Heart right ventricle (tissue), 16 donors: ENCODE results near the gene KCNH8. TPM values are rescaled to one million over a fixed set of nuclear protein-coding genes. Genes with fewer than 3 reads are reported as not detected.

ENCODE experiments used
- ATAC-seq, 8 donors: fragments of 200-7000 bp; cut with Tn5 transposase; one replicate each; pipeline ENCODE4 v1.9.1; 2020; ENCODE audit warnings: mild to moderate bottlenecking in 8 of 8, moderate library complexity in 8 of 8, moderate number of reproducible peaks in 1 of 8
- DNase-seq, 2 donors: peaks; one replicate each; pipeline ENCODE4 v3.0.0-alpha.2; 2020
- H3K27ac ChIP-seq, 10 donors: fragments of 200-600 bp; sonication (generic) in 2 of 10; one replicate each; pipeline versions ENCODE4 v1.5.0 to v1.8.0; 2020 to 2022; ENCODE audit warnings: mild to moderate bottlenecking in 3 of 10
- H3K27me3 ChIP-seq, 7 donors: fragments of 200-600 bp; one replicate each; pipeline ENCODE4 v1.8.0; 2021 to 2022; ENCODE audit warnings: mild to moderate bottlenecking in 2 of 7
- H3K36me3 ChIP-seq, 9 donors: fragments of 200-600 bp; sonication (generic) in 1 of 9; one replicate each; pipeline versions ENCODE4 v1.5.0 to v1.8.0; 2020 to 2022; ENCODE audit warnings: mild to moderate bottlenecking in 2 of 9
- H3K4me1 ChIP-seq, 9 donors: fragments of 200-600 bp; sonication (generic) in 1 of 9; one replicate each; pipeline versions ENCODE4 v1.5.0 to v1.8.0; 2020 to 2022; ENCODE audit warnings: mild to moderate bottlenecking in 4 of 9
- H3K4me3 ChIP-seq, 10 donors: fragments of 200-600 bp; sonication (generic) in 2 of 10; one replicate each; pipeline versions ENCODE4 v1.5.0 to v1.8.0; 2020 to 2022; ENCODE audit warnings: mild to moderate bottlenecking in 7 of 10, moderate library complexity in 2 of 10
- H3K9me3 ChIP-seq, 11 donors: fragments of 200-600 bp in 10 of 11; sonication (generic) in 2 of 11; one replicate each; pipeline versions ENCODE4 v1.5.0 to v1.8.0; 2013 to 2022; ENCODE audit warnings: mild to moderate bottlenecking in 2 of 11, control low read depth in 1 of 11, moderate library complexity in 1 of 11
- WGBS, 2 donors: extraction: QIAGEN DNeasy Blood & Tissue Kit; methylation state at CpG; one replicate each; pipeline ENCODE4 v1.1.7; 2013; ENCODE audit warnings: inconsistent platforms in 1 of 2; 5-methylcytosine and 5-hydroxymethylcytosine counted together
- intact Hi-C, 10 donors: fragments of 100-400 bp; cut with DNase I; formaldehyde crosslinking; loops; one replicate each; pipeline versions ENCODE4 v1.11.1 to v1.14.2; 2022
- polyA plus RNA-seq, 2 donors: library from polyadenylated mRNA; stranded (reverse); fragments of 200-250 nt; gene quantifications; one replicate each; pipeline ENCODE4 v1.2.3, GENCODE V29; 2013
- total RNA-seq, 10 donors: library from RNA; stranded (reverse); fragmentation: NEBNext Ultra II Directional in 3 of 10; extraction: Animal tissue kit (Norgen Biotek cat#: 25700) in 3 of 10; gene quantifications; one replicate each; pipeline versions ENCODE4 v1.2.1 to v1.2.4, GENCODE V29; 2021 to 2023
- TF ChIP-seq, protein P1 (sequence below), 9 donors: fragments of 200-600 bp; sonication (generic) in 2 of 9; IDR thresholded peaks; one replicate each; pipeline versions ENCODE4 v1.5.0 to v1.8.0; 2021 to 2022; ENCODE audit warnings: antibody characterized with exemption in 9 of 9, mild to moderate bottlenecking in 5 of 9, moderate library complexity in 1 of 9
- donor health status: Arrhythmogenic right ventricular cardiomyopathy.
- donor health status: ischemic (EF 13 %, LVEDD 7.1; RV severe dilation, severe dysfunction).
- donor health status: healthy with polysubstance abuse.
- donor health status: DM: no; HTN: yes; CAD: no.
- donor health status: DM: no; HTN: no; CAD: no.
- donor health status: ischemic (EF 25% LVEDD 6.9; RV normal size, moderate dysfunction).
- donor health status: ischemic (EF 25% LVEDD 5.7; RV mildly dilated, moderate dysfunction).
- donor health status: healthy.
- donor health status: DM: yes; HTN: yes; CAD: no.
- donor health status: Ischemic cardiomyopathy.
- donor health status: ischemic (EF 35%, LVEDD 5.7; RV mildly dilated, moderate dysfunction).
- donor health status: nonischemic (EF 11% LVEDD 7.7; RV severe dilation, severe dysfunction).
- donor health status: DM: yes; HTN: yes; CAD: no.
- donor health status: PGD.
- donor health status: ischemic (EF 29% LVEDD 5.4; RV normal size, mild dysfunction).
- donor health status: nonischemic (EF 23%, LVEDD 6.1; RV moderate dilation, normal function).

KCNH8 gene
- total and polyA plus RNA-seq, 12 donors = 0.03 to 0.50 (median 0.10) TPM; not detected in 3

- H3K4me3 ChIP-seq = no peak overlapping the region
- no peaks in the 10 kb centered on the region for H3K36me3 ChIP-seq
- WGBS, 2 donors = 66 to 67% methylated on average over 3 of the region's 3 CpGs
- no peaks in the 10 kb centered on the region for H3K4me1 ChIP-seq
- H3K27ac ChIP-seq = no peak overlapping the region
- no peaks in the 10 kb centered on the region for H3K9me3 ChIP-seq
- TF ChIP-seq, protein P1, sequence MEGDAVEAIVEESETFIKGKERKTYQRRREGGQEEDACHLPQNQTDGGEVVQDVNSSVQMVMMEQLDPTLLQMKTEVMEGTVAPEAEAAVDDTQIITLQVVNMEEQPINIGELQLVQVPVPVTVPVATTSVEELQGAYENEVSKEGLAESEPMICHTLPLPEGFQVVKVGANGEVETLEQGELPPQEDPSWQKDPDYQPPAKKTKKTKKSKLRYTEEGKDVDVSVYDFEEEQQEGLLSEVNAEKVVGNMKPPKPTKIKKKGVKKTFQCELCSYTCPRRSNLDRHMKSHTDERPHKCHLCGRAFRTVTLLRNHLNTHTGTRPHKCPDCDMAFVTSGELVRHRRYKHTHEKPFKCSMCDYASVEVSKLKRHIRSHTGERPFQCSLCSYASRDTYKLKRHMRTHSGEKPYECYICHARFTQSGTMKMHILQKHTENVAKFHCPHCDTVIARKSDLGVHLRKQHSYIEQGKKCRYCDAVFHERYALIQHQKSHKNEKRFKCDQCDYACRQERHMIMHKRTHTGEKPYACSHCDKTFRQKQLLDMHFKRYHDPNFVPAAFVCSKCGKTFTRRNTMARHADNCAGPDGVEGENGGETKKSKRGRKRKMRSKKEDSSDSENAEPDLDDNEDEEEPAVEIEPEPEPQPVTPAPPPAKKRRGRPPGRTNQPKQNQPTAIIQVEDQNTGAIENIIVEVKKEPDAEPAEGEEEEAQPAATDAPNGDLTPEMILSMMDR (IDR thresholded peaks at IDR 0.05) = no peak
- ATAC-seq = no peak
- intact Hi-C loops = no loop called here
- H3K27me3 ChIP-seq = no peaks in the 10 kb centered on the region
- DNase-seq = no peak
These were observed 325.8 kb downstream of the KCNH8 start for GRCh38 chr3:19473971-19474580.

GRCh38 chr3:19476281-19476680 is 328.0 kb downstream of the KCNH8 start:
- H3K27me3 ChIP-seq = no peaks in the 10 kb centered on the region
- ATAC-seq (no peak), DNase-seq (no peak)
- intact Hi-C loops = no loop called here
- H3K9me3 ChIP-seq = no peaks in the 10 kb centered on the region
- no peaks in the 10 kb centered on the region for H3K4me1 ChIP-seq
- H3K36me3 ChIP-seq = no peaks in the 10 kb centered on the region
- WGBS, 2 donors = 81 to 82% methylated on average over 7 of the region's 7 CpGs
- H3K27ac ChIP-seq = no peak overlapping the region
- H3K4me3 ChIP-seq = no peak overlapping the region
- TF ChIP-seq, protein P1 (IDR thresholded peaks at IDR 0.05) = no peak

GRCh38 chr3:19485267-19485666 is 337.0 kb downstream of the KCNH8 start:
- no peak for ATAC-seq
- intact Hi-C loops = no loop called here
- WGBS, 2 donors = 89% methylated on average over 3 of the region's 3 CpGs
- TF ChIP-seq, protein P1 (IDR thresholded peaks at IDR 0.05) = no peak
- Histone ChIP-seq H3K4me1 (no peaks in the 10 kb centered on the region), H3K36me3 (no peaks in the 10 kb centered on the region), H3K9me3 (peaks cover 0 to 4% (median 0%) of the 10 kb centered on the region in 11 donors), H3K27me3 (no peaks in the 10 kb centered on the region), H3K4me3 (no peak overlapping the region), H3K27ac (no peak overlapping the region)
- no peak for DNase-seq

DNA sequence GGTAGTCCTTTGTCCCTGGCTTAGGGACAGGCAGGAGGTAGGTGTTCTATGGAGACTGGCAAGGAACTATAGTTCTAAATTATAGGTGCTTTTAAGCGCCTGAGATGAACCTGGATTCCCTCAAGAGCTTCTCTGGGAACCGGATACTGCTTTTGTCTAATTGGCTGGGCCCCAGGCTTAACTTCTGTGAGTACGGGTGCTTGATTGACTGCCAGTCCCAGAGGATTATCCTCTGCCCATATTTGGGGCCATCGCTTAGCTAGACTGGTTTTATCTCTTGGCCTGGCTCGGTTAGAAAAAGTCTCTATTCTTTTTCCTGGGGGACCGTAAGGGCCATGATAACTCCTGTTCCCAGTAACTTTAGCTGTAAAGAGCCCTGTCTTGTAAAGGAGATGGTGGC is 339.1 kb downstream of the KCNH8 start:
- no peaks in the 10 kb centered on the region for H3K4me1 ChIP-seq
- intact Hi-C loops = no loop called here
- TF ChIP-seq, protein P1 (IDR thresholded peaks at IDR 0.05) = no peak
- DNase-seq (peak in 1 of 2 donors; percentile 5), ATAC-seq (no peak)
- WGBS, 2 donors = 45 to 51% methylated on average over 6 of the region's 6 CpGs
- H3K4me3 ChIP-seq = no peak overlapping the region
- no peak overlapping the region for H3K27ac ChIP-seq
- H3K36me3 ChIP-seq = no peaks in the 10 kb centered on the region
- H3K9me3 ChIP-seq = peaks cover 0 to 4% (median 0%) of the 10 kb centered on the region in 11 donors
- no peaks in the 10 kb centered on the region for H3K27me3 ChIP-seq
